Right atrium auricular region (tissue), 2 donors: ENCODE measurements around the gene TSPAN7. TPM values are rescaled to one million over a fixed set of nuclear protein-coding genes. Genes with fewer than 3 reads are reported as not detected.

Experiments used
- DNase-seq: peaks from one replicate; pipeline ENCODE4 v3.0.0-alpha.2; 2019; ENCODE audit warnings: low spot score
- H3K27ac ChIP-seq, 2 donors: fragments of 200-600 bp; sonication (generic); 1 replicate in 1 of 2; 2 replicates in 1 of 2; pipeline ENCODE4 v1.5.1; 2016 to 2019
- H3K27me3 ChIP-seq, 2 donors: fragments of 200-600 bp; sonication (generic); one replicate each; pipeline versions ENCODE4 v1.5.1 to v1.6.0; 2017 to 2019
- H3K36me3 ChIP-seq: fragments of 200-600 bp; sonication (generic); one replicate; pipeline ENCODE4 v1.5.1; 2016
- H3K4me1 ChIP-seq, 2 donors: fragments of 200-600 bp; sonication (generic); one replicate each; pipeline versions ENCODE4 v1.5.1 to v1.6.0; 2017 to 2019
- H3K4me3 ChIP-seq, 2 donors: fragments of 200-600 bp; sonication (generic); 1 replicate in 1 of 2; 2 replicates in 1 of 2; pipeline ENCODE4 v1.5.1; 2017 to 2019; ENCODE audit warnings: mild to moderate bottlenecking in 1 of 2, moderate library complexity in 1 of 2
- H3K9me3 ChIP-seq, 2 donors: fragments of 200-600 bp; sonication (generic); one replicate each; pipeline ENCODE4 v1.5.1; 2019
- CTCF ChIP-seq, 2 donors: fragments of 200-600 bp; sonication (generic); IDR thresholded peaks; one replicate each; pipeline ENCODE4 v1.5.1; 2019; ENCODE audit warnings: antibody characterized with exemption in 2 of 2
- total RNA-seq, 2 donors: library from RNA; depleted of rRNA; stranded (reverse); fragments of >200 nt; gene quantifications; one replicate each; pipeline ENCODE4 v1.1.0, GENCODE V29; 2016

TSPAN7 gene
- 100 to 1,000 TPM; 100 to 134 TPM for total RNA-seq

- no peak for TF ChIP-seq CTCF (IDR thresholded peaks at IDR 0.05)
- H3K9me3 ChIP-seq: no peaks in the 10 kb centered on the region
- H3K27me3 ChIP-seq: no peaks in the 10 kb centered on the region
- H3K4me3 ChIP-seq: peak within 1 kb of the TSS; percentile 55 to 57
- no peaks in the 10 kb centered on the region for H3K36me3 ChIP-seq
- peak within 1 kb of the TSS; percentile 75 to 76 for H3K27ac ChIP-seq
- peak; percentile 70 for DNase-seq
- H3K4me1 ChIP-seq: no peaks in the 10 kb centered on the region
Observed at GRCh38 chrX:38561126-38561868, at the start of gene TSPAN7. Gene TSPAN7, plus strand, starts transcription at chrX:38561542. Its CDS starts 5 bp downstream, at chrX:38561547.

GRCh38 chrX:38513112-38513742 lies 48.1 kb upstream of the TSPAN7 start:
- Histone ChIP-seq H3K36me3 (no peaks in the 10 kb centered on the region), H3K4me3 (no peak overlapping the region), H3K4me1 (no peaks in the 10 kb centered on the region), H3K27ac (no peak overlapping the region), H3K27me3 (no peaks in the 10 kb centered on the region), H3K9me3 (no peaks in the 10 kb centered on the region)
- no peak for DNase-seq
- no peak for TF ChIP-seq CTCF (IDR thresholded peaks at IDR 0.05)

GRCh38 chrX:38514016-38514854 lies 47.1 kb upstream of the TSPAN7 start:
- H3K36me3 ChIP-seq: no peaks in the 10 kb centered on the region
- H3K27me3 ChIP-seq: no peaks in the 10 kb centered on the region
- H3K4me1 ChIP-seq: no peaks in the 10 kb centered on the region
- H3K9me3 ChIP-seq: no peaks in the 10 kb centered on the region
- H3K27ac ChIP-seq: no peak overlapping the region
- DNase-seq: no peak
- no peak overlapping the region for H3K4me3 ChIP-seq
- TF ChIP-seq CTCF (IDR thresholded peaks at IDR 0.05): no peak

- Histone ChIP-seq H3K27me3 (no peaks in the 10 kb centered on the region), H3K4me1 (no peaks in the 10 kb centered on the region), H3K36me3 (no peaks in the 10 kb centered on the region), H3K27ac (no peak overlapping the region), H3K4me3 (no peak overlapping the region), H3K9me3 (no peaks in the 10 kb centered on the region)
- no peak for TF ChIP-seq CTCF (IDR thresholded peaks at IDR 0.05)
- DNase-seq: no peak
Observed at GRCh38 chrX:38515291-38515690, 46.1 kb upstream of the TSPAN7 start.

- Histone ChIP-seq H3K9me3 (no peaks in the 10 kb centered on the region), H3K4me1 (no peaks in the 10 kb centered on the region), H3K27ac (no peak overlapping the region), H3K4me3 (no peak overlapping the region), H3K27me3 (no peaks in the 10 kb centered on the region), H3K36me3 (no peaks in the 10 kb centered on the region)
- TF ChIP-seq CTCF (IDR thresholded peaks at IDR 0.05): no peak
- DNase-seq: no peak
Observed at GRCh38 chrX:38516196-38516774, 45.1 kb upstream of the TSPAN7 start.
